RKO (cell line): Measurements from ENCODE around the gene CXCR6.

Experiments
- DNase-seq: peaks from one replicate; pipeline ENCODE4 v3.0.0-alpha.2; 2016; ENCODE audit warnings: low spot score

The CXCR6 gene

GRCh38 chr3:45922950-45923590 lies 20.2 kb upstream of the CXCR6 start:
- no peak for DNase-seq

- peak; percentile 75 for DNase-seq
These were observed 19.5 kb upstream of the CXCR6 start for GRCh38 chr3:45923755-45924154.

DNA sequence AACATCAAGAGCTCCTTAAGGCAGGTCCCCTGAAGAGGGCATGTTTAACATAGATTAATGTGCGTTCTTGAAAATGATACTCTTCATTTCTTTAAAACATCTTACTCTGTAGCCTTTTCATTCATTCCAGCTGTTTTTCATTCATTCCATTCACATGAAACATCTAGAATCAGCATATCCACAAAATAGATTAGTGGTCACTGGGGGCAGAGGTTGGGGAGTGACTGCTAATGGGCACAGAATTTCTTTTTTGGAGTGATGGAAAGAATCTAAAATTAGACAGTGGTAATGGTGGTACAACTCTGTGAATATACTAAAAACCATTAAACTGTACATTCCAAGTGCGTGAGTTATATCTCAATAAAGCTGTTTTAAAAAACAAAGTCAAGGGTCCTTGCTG lies 15.4 kb upstream of the CXCR6 start:
- no peak for DNase-seq

DNA sequence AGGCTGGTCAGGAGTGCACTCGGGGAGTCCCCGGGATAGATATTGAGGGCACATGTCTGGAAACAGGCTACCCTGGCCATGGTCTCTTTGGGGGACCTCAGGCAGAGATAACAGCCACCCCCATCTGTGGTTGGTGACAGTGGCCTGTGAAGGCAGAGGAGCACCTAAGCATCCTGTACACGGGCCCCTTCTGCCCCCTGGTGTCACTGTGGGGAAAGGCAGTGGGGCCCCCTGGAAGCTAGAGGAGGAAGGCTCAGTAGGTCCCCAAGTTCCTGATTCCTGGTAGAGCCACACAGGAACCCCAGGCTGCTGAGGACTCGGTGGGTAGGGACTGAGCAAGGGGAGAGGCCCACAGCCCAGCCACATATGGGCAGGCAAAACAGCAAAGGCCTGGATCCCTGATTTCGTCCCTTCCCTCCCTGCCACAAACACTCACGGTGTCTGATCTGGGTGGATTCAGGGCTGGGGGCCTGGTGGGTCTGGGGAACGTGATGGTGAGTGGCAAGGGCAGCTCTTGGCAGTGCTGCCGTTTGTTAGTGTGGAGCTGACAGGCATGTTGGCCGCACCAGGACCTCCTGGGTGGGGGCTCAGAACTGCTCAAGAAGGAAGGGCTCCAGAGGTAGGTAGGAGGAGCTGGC lies 14.1 kb upstream of the CXCR6 start:
- peak; percentile 32 for DNase-seq

GRCh38 chr3:45931496-45931895 lies 11.8 kb upstream of the CXCR6 start:
- no peak for DNase-seq

DNA sequence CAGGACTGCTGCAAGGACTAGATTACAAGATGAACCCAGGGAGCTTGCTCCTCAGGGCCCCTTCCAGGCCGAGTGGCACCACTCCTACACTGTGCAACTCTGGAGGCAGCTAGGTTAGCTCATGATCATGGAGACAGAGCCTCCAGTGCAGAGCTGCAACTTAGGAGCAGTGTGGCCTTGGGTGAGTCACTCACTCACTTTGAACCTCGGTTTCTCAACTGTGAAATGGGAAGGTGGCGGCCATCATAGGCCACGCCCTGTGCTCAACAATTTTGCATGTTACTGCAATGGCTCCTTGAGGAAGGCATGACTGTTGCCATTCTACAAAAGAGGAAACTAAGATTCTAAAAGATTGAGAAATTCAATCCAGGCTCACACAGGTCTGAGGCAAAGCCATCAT lies 11.2 kb upstream of the CXCR6 start:
- DNase-seq, result no peak

DNA sequence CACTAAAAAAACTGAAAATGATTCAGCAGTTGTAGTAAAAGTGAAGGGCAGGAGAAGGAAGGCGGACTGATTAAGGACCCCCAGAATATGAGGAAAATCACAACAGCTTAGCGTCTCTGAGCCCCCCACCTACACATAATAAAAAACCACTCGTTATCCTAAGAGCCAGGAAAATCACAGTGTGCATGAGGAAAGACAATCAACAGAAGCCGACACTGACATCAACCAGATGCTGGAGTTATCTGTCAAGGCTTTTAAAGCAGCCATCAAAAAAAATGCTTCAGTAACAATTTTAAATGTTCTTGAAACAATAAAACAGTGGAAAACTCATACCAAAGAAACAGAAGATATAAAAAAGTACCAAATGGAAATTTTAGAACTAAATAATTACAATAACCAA lies 9.7 kb upstream of the CXCR6 start:
- no peak for DNase-seq

DNA sequence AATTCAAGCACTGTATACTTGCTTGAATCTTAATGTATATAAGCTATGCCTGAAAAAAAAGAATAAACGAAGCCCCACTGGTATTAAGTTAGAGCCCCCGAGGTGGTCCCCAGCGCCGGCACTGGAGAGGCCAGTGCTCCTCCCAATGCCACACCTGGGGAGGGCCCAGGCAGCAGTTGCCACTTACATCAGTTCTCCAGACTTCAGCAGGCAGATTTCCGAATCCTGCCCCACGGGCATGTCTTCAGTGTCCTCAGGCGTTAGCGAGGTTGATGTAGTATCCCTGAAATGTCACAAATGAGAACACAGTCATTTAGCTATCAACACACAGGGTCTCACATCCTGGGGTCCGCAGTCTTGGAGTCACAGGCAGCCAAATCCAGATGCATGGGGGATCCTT lies 7.0 kb upstream of the CXCR6 start:
- no peak for DNase-seq

DNA sequence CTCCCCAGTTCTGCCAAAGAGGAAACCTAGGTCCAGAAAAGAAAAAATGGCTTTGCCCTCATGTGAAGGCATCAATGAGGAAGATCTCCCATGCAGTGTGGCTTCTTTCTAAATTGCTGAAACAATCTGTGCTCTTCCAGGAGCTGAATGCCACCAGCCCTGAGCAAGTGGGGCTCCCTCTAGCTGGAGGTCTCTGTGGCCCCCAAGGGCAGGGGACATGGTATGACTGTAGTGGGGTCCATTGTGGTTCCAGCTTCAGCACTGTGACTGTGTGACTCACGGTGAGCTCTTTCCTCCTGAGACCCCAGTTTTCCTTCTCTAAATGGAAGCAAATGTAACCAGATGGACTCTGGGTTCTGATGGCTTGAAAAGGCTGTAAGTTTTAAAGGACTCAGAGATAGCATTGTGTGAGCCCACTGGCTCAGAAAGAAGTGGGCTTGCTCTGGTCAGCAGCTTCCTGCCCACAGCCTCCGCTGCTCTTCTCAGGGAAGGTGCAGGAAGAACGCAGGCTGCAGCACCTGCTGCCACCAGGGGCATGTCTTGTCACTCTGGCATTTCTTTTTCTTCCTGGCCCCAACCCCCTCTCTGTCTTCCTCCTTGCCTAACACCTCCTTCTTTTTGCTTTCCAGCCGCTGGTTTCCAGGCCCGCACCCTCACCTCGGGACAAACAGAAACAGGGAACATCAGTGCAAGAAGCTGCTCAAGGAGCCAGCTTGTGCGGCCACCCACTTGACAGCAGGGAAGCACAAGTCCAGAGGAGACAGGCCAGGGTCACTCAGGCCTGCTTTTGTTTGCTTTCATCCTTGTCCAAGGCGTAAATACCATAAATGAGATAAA lies 5.8 kb upstream of the CXCR6 start:
- no peak for DNase-seq

DNA sequence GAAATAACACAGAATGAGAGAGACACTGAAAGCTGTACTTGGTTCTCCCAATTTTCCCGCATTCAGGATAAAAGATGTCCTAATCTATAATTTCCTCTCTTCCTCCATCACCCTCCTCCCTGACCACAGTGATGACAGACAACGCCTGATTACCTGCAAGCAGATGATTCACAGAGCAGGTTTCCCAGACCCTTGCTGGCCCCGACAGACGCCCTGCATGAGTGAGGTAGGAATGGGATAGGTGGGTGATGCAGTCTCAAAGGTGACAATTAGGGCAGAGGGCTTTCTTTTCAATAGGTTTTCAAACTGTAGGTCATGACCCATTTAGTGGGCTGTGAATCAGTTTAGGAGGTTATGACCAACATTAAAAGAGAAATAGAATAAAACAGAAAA lies 5.2 kb upstream of the CXCR6 start:
- DNase-seq, result no peak

- DNase-seq, result peak; percentile 85
These were observed 4.4 kb upstream of the CXCR6 start for GRCh38 chr3:45938864-45939263.

DNA sequence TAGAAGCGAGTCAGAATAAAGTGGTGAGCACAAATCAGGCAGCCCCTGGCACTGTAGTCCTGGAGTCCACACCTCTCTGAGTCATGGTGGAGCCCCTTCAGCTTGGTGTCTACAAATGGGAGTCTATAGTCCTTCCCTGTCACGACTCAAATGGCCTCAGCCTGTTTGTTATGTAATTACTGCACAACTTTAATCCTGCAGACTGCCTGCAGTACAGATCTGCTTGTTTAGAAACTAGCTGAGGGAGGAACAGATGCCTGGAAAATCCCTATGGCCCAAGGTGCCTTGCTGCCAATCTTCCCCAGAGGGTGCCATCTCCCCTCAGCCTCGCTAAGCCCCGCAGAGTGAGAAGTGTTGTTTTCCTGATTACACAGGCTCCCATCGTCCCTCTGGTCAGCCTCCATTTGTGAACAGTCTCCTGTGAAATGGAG lies 3.9 kb upstream of the CXCR6 start:
- DNase-seq, result no peak

- DNase-seq, result no peak
These were observed 3.1 kb upstream of the CXCR6 start for GRCh38 chr3:45940004-45940780.

GRCh38 chr3:45940781-45941365 lies 2.4 kb upstream of the CXCR6 start:
- DNase-seq, result no peak

DNA sequence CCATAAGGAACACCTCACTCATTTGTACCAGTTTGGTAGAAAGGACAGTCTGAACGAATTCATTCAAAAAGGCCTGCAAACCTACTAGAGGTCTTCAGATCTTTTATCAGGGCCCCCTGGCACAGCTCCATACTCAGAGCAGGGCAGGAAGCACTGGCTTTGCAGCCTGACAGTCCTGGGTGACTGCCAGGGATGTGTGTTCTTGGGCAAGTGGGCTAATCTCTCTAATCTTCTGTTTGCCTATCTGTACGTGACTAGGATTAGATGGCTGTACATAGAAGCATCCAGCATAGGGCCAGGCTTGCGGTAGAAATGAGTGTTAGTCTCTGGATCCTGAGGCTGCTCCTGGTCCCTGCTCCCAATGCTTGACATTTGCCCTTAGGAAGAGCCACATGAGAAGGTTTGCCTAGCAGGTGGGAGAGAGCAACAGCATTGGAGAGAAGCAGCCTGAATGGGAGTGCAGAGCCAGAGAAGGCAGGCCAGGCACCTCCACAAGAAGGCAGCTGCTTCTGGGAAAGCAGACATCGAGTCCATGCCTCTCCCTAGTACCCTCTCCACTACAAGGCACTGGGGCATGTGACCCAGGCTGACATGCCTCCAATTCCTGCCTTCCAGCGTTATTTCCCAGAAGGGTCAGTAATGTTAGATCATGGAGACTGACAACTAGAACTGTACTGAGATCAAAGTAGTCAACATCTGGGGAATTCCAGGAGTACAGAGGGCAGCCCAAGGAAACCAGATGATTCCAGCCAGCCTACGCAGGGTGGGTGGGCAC lies 1.0 kb upstream of the CXCR6 start:
- no peak for DNase-seq

- no peak for DNase-seq
These were observed 1.8 kb downstream of the CXCR6 start for GRCh38 chr3:45944830-45945620.

DNA sequence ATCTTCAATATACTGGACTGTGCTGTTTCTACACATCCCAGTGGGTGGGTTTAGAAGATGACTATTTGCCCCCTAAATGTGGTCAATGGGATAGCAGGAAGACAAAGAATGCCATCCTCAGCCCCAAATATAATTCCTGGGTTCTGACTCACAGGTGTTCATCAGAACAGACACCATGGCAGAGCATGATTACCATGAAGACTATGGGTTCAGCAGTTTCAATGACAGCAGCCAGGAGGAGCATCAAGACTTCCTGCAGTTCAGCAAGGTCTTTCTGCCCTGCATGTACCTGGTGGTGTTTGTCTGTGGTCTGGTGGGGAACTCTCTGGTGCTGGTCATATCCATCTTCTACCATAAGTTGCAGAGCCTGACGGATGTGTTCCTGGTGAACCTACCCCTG lies 3.0 kb downstream of the CXCR6 start:
- no peak for DNase-seq

- DNase-seq, result no peak
These were observed 3.6 kb downstream of the CXCR6 start for GRCh38 chr3:45946875-45947274.

- DNase-seq, result no peak
These were observed 4.1 kb downstream of the CXCR6 start for GRCh38 chr3:45947361-45947760.

- no peak for DNase-seq
These were observed 5.1 kb downstream of the CXCR6 start for GRCh38 chr3:45948311-45948781.
